A673 (cell line): ENCODE results near the gene TAPBP. TPM values are rescaled to one million over a fixed set of nuclear protein-coding genes. Genes with fewer than 3 reads are reported as not detected.

Experiments used
- BruUV-seq: library from RNA; stranded (reverse); fragments of 400-500 nt; replicated peaks from 2 replicates; lab custom pipeline; 2021; lab: Mats Ljungman, UMichigan
- CTCF ChIA-PET: fragments of 300-600 bp; sonication (Branson Sonifier 250); formaldehyde crosslinking; loops from one replicate; lab custom pipeline; 2022; ENCODE audit warnings: antibody characterized with exemption; lab: Charles Lee
- POLR2A ChIA-PET: fragments of 300-600 bp; sonication (Branson Sonifier 250); formaldehyde crosslinking; loops from one replicate; lab custom pipeline; 2022; ENCODE audit warnings: antibody characterized with exemption; ENCODE audit not compliant: low non-redundant PET; lab: Charles Lee
- DNase-seq: peaks from one replicate; pipeline ENCODE4 v3.0.0-alpha.2; 2015; ENCODE audit warnings: low spot score
- H3K27ac ChIP-seq: fragments of 200-600 bp; sonication (generic); 2 replicates; pipeline ENCODE4 v1.5.1; 2016; ENCODE audit warnings: mixed run types, low read depth, mild to moderate bottlenecking, mixed read lengths, antibody characterized with exemption, low read length; ENCODE audit not compliant: poor library complexity, severe bottlenecking
- H3K27me3 ChIP-seq: fragments of 200-600 bp; sonication (generic); replicated peaks from 2 replicates; pipeline ENCODE4 v1.6.1; 2017; ENCODE audit warnings: mixed run types, low read depth, mild to moderate bottlenecking, mixed read lengths, antibody characterized with exemption, low read length; ENCODE audit not compliant: insufficient read depth, poor library complexity
- H3K36me3 ChIP-seq: fragments of 200-600 bp; sonication (generic); 2 replicates; pipeline ENCODE4 v1.6.1; 2016; ENCODE audit warnings: mixed run types, mild to moderate bottlenecking, mixed read lengths, antibody characterized with exemption, low read length; ENCODE audit not compliant: insufficient read depth, poor library complexity, severe bottlenecking
- H3K4me1 ChIP-seq: fragments of 200-600 bp; sonication (generic); 2 replicates; pipeline ENCODE4 v1.6.1; 2017; ENCODE audit warnings: mixed run types, mild to moderate bottlenecking, mixed read lengths, antibody characterized with exemption, low read length; ENCODE audit not compliant: insufficient read depth, poor library complexity, severe bottlenecking
- H3K4me3 ChIP-seq: fragments of 200-600 bp; sonication (generic); 2 replicates; pipeline ENCODE4 v1.5.1; 2016; ENCODE audit warnings: low read depth, mixed run types, mild to moderate bottlenecking, mixed read lengths, low read length; ENCODE audit not compliant: poor library complexity, severe bottlenecking
- H3K9me3 ChIP-seq: fragments of 200-600 bp; sonication (generic); 2 replicates; pipeline ENCODE4 v1.6.1; 2016; ENCODE audit warnings: mixed run types, low read depth, mild to moderate bottlenecking, mixed read lengths, antibody characterized with exemption, low read length; ENCODE audit not compliant: poor library complexity, severe bottlenecking
- EZH2 ChIP-seq: fragments of 200-600 bp; sonication (generic); IDR thresholded peaks from 2 replicates; pipeline ENCODE4 v1.6.1; 2017; ENCODE audit warnings: borderline replicate concordance, low read depth, mild to moderate bottlenecking, mixed read lengths, antibody characterized with exemption, low read length; ENCODE audit not compliant: poor library complexity, severe bottlenecking
- intact Hi-C: fragments of 100-400 bp; cut with micrococcal nuclease; formaldehyde crosslinking; loops from one replicate; pipeline ENCODE4 v1.10.0; 2022; ENCODE audit not compliant: unreplicated experiment
- total RNA-seq: library from RNA; stranded (reverse); gene quantifications from 2 replicates; pipeline ENCODE4 v1.2.3, GENCODE V29; 2021
- TF ChIP-seq, protein P1 (sequence below): fragments of 300-800, 200-600 bp; sonication (generic); conservative IDR thresholded peaks from 2 replicates; pipeline ENCODE4 v1.5.1; 2017; ENCODE audit warnings: low read depth, mild to moderate bottlenecking, antibody characterized with exemption, low read length, moderate library complexity, mixed read lengths

Gene TAPBP
- total RNA-seq, 1 experiment from 2014 or later, result 87.8 TPM

DNA sequence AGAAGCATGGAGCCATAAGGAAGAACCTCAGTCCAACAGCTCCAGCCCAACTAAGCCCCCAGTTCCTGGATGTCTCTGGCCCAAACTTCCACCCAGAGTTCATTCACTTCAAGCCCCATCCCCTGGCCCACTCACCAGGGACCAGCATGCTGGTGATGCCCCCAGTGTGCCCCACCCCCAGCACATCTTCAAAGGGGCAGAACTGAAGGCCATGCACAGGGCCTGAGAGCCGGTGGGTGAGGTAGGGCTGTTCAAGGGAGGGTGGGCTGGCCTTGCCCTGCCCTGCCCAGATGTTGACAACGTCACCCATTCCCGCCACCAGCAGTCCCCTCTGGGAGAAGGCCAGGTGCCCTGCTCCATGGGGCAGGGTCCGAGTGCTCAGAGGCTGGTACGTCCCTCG lies 33.3 kb downstream of the TAPBP start:
- Histone ChIP-seq H3K36me3 (peaks cover 44% of the 10 kb centered on the region), H3K27me3 (no peaks in the 10 kb centered on the region), H3K4me3 (no peak overlapping the region), H3K9me3 (no peaks in the 10 kb centered on the region), H3K27ac (no peak overlapping the region), H3K4me1 (peaks cover 14% of the 10 kb centered on the region)
- ChIA-PET POLR2A (interaction anchor here (0.5 kb wide), 1 partner anchor 65 kb away, joined by 5 read pairs; no protein-coding TSS in a partner anchor), CTCF (no interaction called here)
- no TSS peak for BruUV-seq
- no peak for TF ChIP-seq EZH2
- TF ChIP-seq, protein P1, sequence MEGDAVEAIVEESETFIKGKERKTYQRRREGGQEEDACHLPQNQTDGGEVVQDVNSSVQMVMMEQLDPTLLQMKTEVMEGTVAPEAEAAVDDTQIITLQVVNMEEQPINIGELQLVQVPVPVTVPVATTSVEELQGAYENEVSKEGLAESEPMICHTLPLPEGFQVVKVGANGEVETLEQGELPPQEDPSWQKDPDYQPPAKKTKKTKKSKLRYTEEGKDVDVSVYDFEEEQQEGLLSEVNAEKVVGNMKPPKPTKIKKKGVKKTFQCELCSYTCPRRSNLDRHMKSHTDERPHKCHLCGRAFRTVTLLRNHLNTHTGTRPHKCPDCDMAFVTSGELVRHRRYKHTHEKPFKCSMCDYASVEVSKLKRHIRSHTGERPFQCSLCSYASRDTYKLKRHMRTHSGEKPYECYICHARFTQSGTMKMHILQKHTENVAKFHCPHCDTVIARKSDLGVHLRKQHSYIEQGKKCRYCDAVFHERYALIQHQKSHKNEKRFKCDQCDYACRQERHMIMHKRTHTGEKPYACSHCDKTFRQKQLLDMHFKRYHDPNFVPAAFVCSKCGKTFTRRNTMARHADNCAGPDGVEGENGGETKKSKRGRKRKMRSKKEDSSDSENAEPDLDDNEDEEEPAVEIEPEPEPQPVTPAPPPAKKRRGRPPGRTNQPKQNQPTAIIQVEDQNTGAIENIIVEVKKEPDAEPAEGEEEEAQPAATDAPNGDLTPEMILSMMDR, result no peak
- intact Hi-C loops, result no loop called here
- DNase-seq, result no peak

DNA sequence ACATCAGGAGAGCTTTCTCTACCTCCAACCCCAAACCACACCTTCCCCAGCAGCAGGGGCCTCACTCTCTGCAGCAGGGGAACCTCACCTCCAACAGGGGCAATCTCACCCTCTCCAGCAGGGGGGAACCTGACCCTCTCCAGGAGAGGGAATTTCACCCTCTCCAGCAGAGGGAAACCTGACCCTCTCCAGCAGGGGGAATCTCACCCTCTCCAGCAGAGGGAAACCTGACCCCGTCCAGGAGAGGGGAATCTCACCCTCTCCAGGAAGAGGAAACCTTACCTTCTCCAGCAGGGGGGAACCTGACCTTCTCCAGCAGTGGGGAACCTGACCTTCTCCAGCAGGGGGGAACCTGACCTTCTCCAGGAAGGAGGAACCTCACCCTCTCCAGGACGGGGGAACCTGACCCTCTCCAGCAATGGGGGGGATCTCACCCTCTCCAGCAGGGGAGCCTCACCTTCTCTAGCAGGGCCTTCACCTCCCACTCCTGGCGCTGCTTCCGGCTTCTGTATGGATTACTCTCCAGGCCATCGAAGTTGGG lies 33.8 kb downstream of the TAPBP start:
- ChIA-PET CTCF (no interaction called here), POLR2A (no interaction called here)
- Histone ChIP-seq H3K4me3 (no peak overlapping the region), H3K36me3 (peaks cover 49% of the 10 kb centered on the region), H3K9me3 (no peaks in the 10 kb centered on the region), H3K4me1 (peaks cover 19% of the 10 kb centered on the region), H3K27me3 (no peaks in the 10 kb centered on the region), H3K27ac (no peak overlapping the region)
- TF ChIP-seq, protein P1, result peak; percentile 54
- no peak for TF ChIP-seq EZH2
- no TSS peak for BruUV-seq
- peak; percentile 69 for DNase-seq
- intact Hi-C loops, result no loop called here

DNA sequence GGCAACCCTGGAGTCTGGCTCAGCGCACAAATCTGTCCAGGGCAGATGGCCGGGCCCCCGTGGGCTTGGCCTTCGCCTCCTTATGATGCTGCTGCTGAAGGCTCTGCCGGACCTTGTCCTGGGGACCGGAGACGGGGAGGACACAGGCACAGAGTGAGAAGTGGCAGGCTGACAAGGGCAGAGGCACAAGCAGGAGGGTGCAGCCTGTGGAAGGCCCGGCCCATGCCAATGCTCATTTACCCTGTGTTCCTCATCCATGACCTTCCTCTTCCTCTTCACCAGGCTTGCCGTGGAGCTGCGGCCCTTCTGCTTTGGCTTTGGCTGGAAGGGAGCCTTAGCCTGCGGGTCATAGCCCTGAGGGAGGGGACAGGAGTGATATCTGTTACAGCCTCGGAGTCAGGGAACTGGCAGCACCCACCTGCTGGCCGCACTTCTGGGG lies 34.6 kb downstream of the TAPBP start:
- BruUV-seq, result no TSS peak
- H3K9me3 ChIP-seq, result no peaks in the 10 kb centered on the region
- CTCF ChIA-PET, result no interaction called here
- no peaks in the 10 kb centered on the region for H3K27me3 ChIP-seq
- no peak overlapping the region for H3K4me3 ChIP-seq
- H3K27ac ChIP-seq, result no peak overlapping the region
- intact Hi-C loops, result no loop called here
- peaks cover 27% of the 10 kb centered on the region for H3K4me1 ChIP-seq
- DNase-seq, result no peak
- POLR2A ChIA-PET, result no interaction called here
- no peak for TF ChIP-seq EZH2
- TF ChIP-seq, protein P1, result no peak
- H3K36me3 ChIP-seq, result peaks cover 49% of the 10 kb centered on the region
